Spleen (tissue), 7 donors: ENCODE measurements around the gene DUSP11.

ENCODE experiments used
- CTCF ChIP-seq, 11 experiments: fragments of 200-600 bp in 7 of 11; fragments of 450-650 bp in 4 of 11; sonication (generic) in 4 of 11; IDR thresholded peaks in 8 of 11; conservative IDR thresholded peaks in 3 of 11; 1 replicate in 7 of 11; 2 replicates in 4 of 11; pipeline versions ENCODE4 v1.4.0 to v1.8.0; 2016 to 2021; ENCODE audit warnings: antibody characterized with exemption in 11 of 11, inconsistent platforms in 4 of 11, mild to moderate bottlenecking in 1 of 11
- POLR2A ChIP-seq, 3 donors: fragments of 450-650 bp; IDR thresholded peaks; one replicate each; pipeline ENCODE4 v1.5.1; 2017; ENCODE audit warnings: antibody characterized with exemption in 3 of 3, mild to moderate bottlenecking in 1 of 3
- donor health status: DM: no; HTN: no; CAD: no; lungs with moderate emphysema.
- donor health status: DM: no; HTN: no; CAD: no.
- donor health status: DM: no; HTN: no; CAD: no.

- TF ChIP-seq POLR2A (IDR thresholded peaks at IDR 0.05) (no peak), CTCF (IDR thresholded peaks at IDR 0.05 in 8 of 11, conservative IDR thresholded peaks at IDR 0.05 in 3 of 11) (no peak)
These were observed 20.6 kb downstream of the DUSP11 start for GRCh38 chr2:73759285-73759764.
